GM21529 (cell line): ENCODE results near the gene GJD3.

ENCODE experiments used
- ATAC-seq: cut with Tn5 transposase; IDR thresholded peaks from one replicate; pipeline ENCODE4 v1.9.1; 2021; ENCODE audit not compliant: unreplicated experiment

GJD3 gene

GRCh38 chr17:40313668-40314583, 50.6 kb downstream of the GJD3 start:
- ATAC-seq, result no peak
